ENCODE measurements around the gene CBY3.
"Not testable (repeated sequence)": the region's sequence is repeated elsewhere in the genome, so short reads cannot be mapped to it uniquely, and the experiment has no call there.

Gene CBY3

GRCh38 chr5:179680780-179681401 is at the start of gene CBY3:
TSS of gene CBY3 (minus strand) at chr5:179681034. CDS start at chr5:179680918, 116 bp downstream.
- DNase-seq (ENCODE audit: extremely low spot score, insufficient read length, low read depth) (no peak), FAIRE-seq (no peak)

DNA sequence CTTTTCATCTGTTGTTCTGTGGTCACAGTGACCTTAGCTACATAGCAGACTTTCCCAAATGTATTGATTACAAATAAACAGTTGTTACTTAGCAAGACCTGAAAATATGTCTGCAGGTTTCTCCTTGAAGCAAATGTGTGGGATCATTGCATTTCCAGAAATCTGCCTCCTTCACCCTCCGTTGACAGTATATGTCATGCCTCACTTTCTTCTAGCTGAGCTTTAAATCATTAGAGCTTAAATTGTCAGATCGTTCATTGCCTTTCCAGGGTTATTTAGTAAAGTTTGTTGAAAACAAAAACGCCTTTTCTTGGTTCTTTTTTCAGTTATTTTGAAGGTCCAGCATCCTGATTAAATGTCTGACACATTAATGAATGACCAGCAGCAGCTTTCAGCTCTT is 49.5 kb upstream of the CBY3 start:
- DNase-seq (ENCODE audit: extremely low spot score, insufficient read length, low read depth) (no peak), FAIRE-seq (no peak)

- FAIRE-seq (no peak), DNase-seq (ENCODE audit: extremely low spot score, insufficient read length, low read depth) (no peak)
Observed at GRCh38 chr5:179729727-179730126, 48.9 kb upstream of the CBY3 start.

GRCh38 chr5:179729303-179729702 is 48.5 kb upstream of the CBY3 start:
- no peak for FAIRE-seq

GRCh38 chr5:179727106-179727505 is 46.3 kb upstream of the CBY3 start:
- no peak for FAIRE-seq

More at GRCh38 chr5:179729303-179729702, 48.5 kb upstream of the CBY3 start:
- DNase-seq (ENCODE audit: extremely low spot score, insufficient read length, low read depth) = no peak

DNA sequence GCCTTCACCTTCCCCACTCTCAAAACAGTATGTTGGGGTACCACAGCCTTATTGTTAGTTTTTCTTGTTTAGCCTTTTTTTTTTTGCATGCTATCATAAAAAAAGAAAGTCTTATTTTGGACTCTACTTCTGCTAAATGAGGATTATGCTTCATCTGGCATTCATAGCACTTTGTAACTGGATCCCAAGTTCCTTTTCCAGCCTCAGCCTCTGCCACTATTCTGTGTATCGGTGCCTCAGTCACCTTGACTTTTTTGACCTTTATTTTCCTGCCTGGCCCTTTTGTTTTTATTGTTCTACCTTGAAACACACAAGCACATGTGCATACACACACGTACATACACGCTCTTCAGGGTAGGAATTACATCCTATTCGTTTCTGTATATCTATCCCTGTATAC is 43.3 kb upstream of the CBY3 start:
- no peak for FAIRE-seq
- DNase-seq (ENCODE audit: extremely low spot score, insufficient read length, low read depth) = no peak

More at GRCh38 chr5:179727106-179727505, 46.3 kb upstream of the CBY3 start:
- DNase-seq (ENCODE audit: extremely low spot score, insufficient read length, low read depth) = no peak

DNA sequence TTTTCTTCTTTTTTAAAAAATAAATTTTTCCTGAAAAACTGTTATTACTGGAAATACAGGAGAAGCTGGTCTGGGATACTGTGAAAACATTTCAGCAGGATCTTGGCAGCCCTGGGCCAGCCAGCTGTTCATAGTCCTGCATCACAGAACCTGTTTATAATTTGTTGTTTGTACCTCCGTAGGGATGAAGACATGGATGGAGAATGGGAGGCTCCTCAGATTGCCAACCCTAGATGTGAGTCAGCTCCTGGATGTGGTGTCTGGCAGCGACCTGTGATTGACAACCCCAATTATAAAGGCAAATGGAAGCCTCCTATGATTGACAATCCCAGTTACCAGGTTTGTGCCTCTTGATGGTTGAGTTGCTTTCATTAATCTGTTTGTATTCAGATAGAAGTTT is 39.4 kb upstream of the CBY3 start:
- no peak for FAIRE-seq

DNA sequence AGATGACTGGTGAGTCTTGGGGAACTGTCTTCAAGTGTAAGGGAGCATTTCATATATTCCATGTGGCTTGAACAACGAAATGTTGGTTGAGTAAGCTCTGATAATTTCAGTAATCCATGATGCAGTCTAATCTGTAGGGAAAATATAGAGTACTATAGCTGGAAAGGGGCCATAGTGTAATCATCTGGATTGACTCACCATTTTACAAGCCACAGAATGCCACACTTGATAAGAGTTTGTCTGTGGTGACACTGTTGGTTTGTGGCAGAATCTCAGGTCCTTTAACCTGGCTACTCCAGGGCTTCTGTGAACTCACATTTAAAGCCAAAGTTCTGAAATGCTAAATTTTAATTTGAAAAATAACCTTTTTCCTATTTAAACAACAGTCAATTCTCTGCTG is 35.5 kb upstream of the CBY3 start:
- no peak for FAIRE-seq
- DNase-seq (ENCODE audit: extremely low spot score, insufficient read length, low read depth) = no peak

More for the DNA sequence above, 39.4 kb upstream of the CBY3 start:
- no peak for DNase-seq (ENCODE audit: extremely low spot score, insufficient read length, low read depth)

GRCh38 chr5:179700401-179700918 is 19.6 kb upstream of the CBY3 start:
- FAIRE-seq = no peak
- DNase-seq (ENCODE audit: extremely low spot score, insufficient read length, low read depth) = no peak

DNA sequence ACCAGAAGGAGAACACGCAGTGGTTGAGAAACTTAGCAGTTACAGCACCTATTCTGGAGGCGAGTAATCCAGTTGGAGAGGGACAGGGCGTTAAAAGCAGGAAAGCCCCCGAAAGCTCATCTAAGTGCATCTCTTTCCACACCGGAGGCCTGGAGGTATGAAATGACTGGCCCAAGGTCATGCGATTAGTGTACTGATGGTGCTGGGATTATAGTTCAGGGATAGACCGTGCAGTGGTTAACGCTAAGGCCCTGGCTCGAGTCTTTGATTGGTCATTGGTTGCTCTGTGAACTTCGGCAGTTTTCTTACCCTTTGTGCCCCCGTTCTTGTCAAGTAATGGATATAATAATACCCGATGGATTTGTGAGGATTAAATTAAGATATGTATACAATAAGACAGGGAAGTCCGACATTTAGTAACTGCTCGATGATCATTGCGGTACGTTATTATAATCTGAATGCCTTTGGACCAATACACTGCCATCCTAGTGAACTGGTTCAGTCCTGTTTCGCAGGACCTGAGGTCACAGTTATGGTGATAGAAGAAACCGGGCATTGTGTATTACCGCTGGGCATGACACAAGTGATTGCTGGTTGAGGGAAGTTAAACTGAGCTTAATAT is 18.9 kb upstream of the CBY3 start:
- DNase-seq (ENCODE audit: extremely low spot score, insufficient read length, low read depth) = no peak
- no peak for FAIRE-seq

GRCh38 chr5:179698935-179699615 is 18.2 kb upstream of the CBY3 start, which contains the start of gene CANX:
TSS of gene CANX (plus strand) at chr5:179698967. CDS start at chr5:179705682, 6,715 bp downstream.
- DNase-seq (ENCODE audit: extremely low spot score, insufficient read length, low read depth) = no peak
- FAIRE-seq = no peak

- peak; percentile 97 for DNase-seq (ENCODE audit: extremely low spot score, insufficient read length, low read depth)
- FAIRE-seq = peak; percentile 93
Observed at GRCh38 chr5:179697993-179698934, 17.4 kb upstream of the CBY3 start.

DNA sequence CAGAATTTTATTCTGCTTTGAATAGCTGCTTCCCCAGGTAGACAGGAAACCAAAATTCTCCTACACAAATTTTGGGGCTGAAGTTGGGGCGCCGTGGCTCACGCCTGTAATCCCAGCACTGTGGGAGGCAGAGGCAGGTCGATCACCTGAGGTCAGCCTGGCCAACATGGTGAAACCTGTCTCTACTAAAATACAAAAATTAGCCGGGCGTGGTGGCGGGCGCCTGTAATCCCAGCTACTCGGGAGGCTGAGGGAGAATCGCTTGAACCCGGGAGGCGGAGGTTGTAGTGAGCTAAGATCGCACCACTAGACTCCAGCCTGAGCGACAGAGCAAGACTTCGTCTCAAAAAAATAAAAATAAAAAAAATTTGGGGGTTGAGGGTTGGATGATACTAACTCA is 16.7 kb upstream of the CBY3 start:
- FAIRE-seq; DNase-seq (ENCODE audit: extremely low spot score, insufficient read length, low read depth): not testable (repeated sequence)

DNA sequence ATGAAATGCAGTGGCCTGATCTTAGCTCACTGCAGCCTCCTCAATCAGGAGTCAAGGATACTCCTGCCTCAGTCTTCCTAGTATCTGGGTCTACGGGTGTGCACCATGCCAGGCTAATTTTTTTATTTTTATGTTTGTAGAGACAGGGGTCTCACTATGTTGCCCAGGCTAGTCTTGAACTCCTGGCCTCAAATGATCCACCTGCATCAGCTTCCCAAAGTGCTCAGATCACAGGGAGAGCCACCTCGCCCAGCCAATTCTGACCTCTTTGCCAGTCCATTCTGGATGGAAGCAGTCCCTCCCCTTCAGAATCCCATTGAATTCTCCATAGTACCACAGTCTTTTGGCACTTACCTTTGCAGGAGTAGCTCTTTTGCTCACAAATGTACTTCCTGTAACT is 16.3 kb upstream of the CBY3 start:
- no peak for FAIRE-seq
- DNase-seq (ENCODE audit: extremely low spot score, insufficient read length, low read depth) = no peak

DNA sequence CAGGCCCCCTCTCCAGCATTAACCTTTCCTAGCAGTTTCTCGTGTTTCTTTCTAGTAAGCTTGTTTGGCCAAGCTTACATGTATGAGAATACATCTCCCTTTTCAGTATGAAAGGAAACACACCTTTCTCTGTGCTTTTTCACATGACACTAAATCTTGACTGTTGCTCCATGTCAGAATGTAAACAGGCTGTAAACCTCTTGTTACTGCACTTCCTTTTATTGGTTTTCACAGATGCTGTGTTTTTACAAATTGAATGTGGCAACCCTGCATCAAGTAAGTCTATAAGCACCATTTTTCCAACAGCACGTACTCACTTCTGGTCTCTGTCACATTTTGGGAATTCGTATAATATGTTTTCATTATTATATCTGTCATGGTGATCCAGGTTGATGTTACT is 15.8 kb upstream of the CBY3 start:
- no peak for DNase-seq (ENCODE audit: extremely low spot score, insufficient read length, low read depth)
- FAIRE-seq = no peak

- no peak for FAIRE-seq
- no peak for DNase-seq (ENCODE audit: extremely low spot score, insufficient read length, low read depth)
Observed at GRCh38 chr5:179694561-179694960, 13.7 kb upstream of the CBY3 start.

GRCh38 chr5:179689212-179689611 is 8.4 kb upstream of the CBY3 start:
- FAIRE-seq; DNase-seq (ENCODE audit: extremely low spot score, insufficient read length, low read depth): not testable (repeated sequence)

DNA sequence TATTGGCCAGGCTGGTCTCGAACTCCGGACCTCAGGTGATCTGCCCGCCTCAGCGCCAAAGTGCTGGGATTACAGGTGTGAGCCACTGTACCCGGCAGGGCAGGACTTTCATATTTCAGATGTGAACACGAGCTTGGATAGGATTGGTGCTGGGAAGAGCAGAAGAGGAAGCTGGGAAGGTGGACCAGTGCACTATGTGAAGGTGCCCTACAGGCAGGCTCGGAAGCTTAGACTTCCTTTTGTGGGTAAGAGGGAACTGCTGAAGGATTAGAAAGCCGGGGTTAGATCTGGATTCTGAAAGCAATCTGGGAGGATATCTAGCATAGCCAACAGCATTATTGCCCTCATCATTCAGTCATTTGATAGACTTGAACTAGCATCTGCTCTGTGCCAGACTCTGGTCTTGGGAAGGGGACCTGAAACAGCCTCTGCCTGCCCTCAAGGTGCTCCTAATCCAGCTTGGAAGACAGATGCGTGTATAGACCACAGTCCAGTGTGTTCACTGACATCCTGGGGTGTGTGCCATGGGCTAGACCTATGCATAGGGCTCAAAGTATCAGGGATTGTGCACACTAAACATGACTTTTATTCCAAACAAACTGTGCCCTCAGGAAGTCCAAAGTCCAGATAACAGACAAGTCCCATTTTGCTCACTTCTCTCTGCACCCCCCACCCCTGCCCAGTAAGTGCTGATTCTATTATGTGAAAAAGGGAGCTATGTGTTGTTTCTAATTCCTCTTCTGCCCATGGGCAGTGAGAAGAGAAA is 637 bp downstream of the CBY3 start:
- DNase-seq (ENCODE audit: extremely low spot score, insufficient read length, low read depth) = no peak
- FAIRE-seq = no peak

GRCh38 chr5:179679014-179679674 is 1.7 kb downstream of the CBY3 start:
- DNase-seq (ENCODE audit: extremely low spot score, insufficient read length, low read depth) (no peak), FAIRE-seq (no peak)
